Measurements from ENCODE around the gene SLC16A3.

Gene SLC16A3

DNA sequence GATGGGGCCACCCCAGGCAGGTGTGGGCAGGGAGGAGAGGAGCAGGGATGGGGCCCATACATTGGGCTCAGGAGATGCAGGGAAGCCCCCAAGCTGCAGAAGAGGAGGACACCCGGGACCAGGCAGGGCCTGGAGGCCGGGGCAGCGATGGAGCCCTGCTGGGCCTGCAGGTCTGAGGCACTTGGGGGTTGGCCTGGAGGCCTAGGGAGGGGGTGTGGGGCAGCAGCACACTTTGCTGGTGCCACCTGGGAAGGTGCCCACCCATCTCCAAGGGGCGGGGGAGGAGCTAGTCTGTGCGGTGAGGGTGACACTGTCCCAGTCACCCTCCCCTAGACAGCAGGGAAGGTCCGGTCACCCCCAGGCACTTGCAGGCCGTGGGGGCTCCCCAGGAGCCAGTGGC, 9.8 kb upstream of the SLC16A3 start:
- TF ChIP-seq, protein P1, sequence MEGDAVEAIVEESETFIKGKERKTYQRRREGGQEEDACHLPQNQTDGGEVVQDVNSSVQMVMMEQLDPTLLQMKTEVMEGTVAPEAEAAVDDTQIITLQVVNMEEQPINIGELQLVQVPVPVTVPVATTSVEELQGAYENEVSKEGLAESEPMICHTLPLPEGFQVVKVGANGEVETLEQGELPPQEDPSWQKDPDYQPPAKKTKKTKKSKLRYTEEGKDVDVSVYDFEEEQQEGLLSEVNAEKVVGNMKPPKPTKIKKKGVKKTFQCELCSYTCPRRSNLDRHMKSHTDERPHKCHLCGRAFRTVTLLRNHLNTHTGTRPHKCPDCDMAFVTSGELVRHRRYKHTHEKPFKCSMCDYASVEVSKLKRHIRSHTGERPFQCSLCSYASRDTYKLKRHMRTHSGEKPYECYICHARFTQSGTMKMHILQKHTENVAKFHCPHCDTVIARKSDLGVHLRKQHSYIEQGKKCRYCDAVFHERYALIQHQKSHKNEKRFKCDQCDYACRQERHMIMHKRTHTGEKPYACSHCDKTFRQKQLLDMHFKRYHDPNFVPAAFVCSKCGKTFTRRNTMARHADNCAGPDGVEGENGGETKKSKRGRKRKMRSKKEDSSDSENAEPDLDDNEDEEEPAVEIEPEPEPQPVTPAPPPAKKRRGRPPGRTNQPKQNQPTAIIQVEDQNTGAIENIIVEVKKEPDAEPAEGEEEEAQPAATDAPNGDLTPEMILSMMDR (IDR thresholded peaks at IDR 0.05; ENCODE audit: insufficient read depth, low read depth, low read length, missing control alignments), result no peak
- H3K4me3 ChIP-seq (ENCODE audit: low read depth, low read length), result no peak overlapping the region
- no peak for DNase-seq (ENCODE audit: low read depth)

DNA sequence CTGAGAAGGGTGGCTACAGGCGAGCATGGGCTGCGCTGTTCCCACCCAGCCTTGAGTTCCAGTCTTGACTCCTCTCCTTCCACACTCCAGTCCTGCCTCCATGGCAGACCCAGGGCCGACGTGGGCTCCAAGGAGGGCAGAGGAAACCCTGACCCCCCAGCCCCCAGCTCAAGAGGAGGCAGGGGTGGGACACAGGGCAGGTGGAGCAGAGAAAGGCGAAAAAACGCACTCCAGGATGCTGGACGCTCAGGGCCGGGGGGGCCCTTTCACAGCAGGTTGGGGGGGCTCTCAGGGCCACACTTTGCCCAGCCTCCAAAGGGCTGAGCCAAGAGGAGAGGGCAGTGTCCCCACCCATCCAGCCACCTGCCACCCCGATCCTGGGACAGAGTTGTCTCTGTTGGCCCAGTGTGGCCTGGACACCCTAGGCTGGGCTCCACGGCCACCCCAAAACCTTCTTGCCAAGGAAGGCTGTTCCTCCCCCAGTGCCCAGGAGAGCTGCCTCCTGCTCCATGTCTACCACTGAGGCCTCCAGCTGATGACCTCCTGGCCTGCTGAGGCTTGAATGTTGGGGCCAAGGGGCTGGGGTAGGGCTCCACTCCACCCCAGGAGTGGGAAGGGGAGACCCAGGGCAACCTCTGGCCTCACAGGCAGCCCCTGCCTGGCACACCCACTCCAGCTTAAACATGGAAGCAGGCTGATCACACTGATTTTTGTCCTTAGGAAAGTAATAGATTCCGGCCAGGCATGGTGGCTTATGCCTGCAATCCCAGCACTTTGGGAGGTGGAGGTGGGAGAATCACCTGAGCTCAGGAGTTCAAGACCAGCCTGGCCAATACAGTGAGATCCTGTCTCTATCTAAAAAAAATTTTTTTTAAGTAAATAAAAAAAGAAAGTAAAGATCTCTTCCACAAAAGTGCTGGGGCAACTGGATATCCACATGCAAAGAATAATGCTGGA, 8.8 kb upstream of the SLC16A3 start:
- TF ChIP-seq, protein P1 (IDR thresholded peaks at IDR 0.05; ENCODE audit: insufficient read depth, low read depth, low read length, missing control alignments), result no peak
- DNase-seq (ENCODE audit: low read depth), result no peak
- no peak overlapping the region for H3K4me3 ChIP-seq (ENCODE audit: low read depth, low read length)

DNA sequence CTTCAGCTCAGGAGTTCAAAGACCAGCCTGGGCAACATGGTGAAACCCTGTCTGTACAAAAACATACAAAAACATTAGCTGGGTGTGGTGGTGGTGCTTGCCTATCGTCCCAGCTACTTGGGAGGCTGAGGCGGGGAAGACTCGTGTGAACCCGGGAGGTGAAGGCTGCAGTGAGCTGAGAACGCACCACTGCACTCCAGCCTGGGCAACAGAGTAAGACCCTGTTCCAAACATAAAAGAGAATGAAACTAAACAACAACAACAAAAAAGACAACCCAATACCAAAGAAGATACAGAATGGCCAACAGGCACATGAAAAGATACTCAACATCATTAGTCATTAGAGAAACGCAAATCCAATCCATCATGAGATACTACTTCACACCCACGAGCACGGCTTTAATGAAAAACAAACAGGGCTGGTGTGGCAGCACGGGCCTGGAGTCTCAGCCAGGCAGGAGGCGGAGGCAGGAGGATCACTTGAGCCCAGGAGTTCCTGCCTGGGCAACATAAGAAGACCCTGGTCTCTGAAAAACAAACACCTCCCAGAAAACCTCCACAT, 7.4 kb upstream of the SLC16A3 start:
- TF ChIP-seq, protein P1 (IDR thresholded peaks at IDR 0.05; ENCODE audit: insufficient read depth, low read depth, low read length, missing control alignments), result no peak
- DNase-seq (ENCODE audit: low read depth), result no peak
- H3K4me3 ChIP-seq (ENCODE audit: low read depth, low read length), result no peak overlapping the region

DNA sequence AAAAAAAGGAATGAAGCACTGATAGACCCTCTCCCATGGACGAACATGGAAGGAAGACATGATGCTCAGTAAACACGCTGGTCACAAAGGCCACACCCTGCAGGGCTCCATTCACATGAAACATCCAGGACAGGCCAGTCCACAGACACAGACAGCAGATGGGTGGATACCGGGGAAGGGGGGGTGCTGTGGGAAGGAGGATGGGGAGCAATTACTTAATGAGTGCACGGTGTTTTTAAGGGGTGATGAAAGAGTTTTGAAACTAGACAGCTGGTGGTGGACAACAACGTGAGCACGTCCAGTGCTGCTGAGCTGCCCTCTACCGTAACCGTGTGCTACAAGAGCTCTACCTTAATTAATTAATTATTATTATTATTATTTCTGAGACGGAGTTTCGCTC, 6.0 kb upstream of the SLC16A3 start:
- no peak for DNase-seq (ENCODE audit: low read depth)
- no peak overlapping the region for H3K4me3 ChIP-seq (ENCODE audit: low read depth, low read length)
- TF ChIP-seq, protein P1 (IDR thresholded peaks at IDR 0.05; ENCODE audit: insufficient read depth, low read depth, low read length, missing control alignments), result no peak

DNA sequence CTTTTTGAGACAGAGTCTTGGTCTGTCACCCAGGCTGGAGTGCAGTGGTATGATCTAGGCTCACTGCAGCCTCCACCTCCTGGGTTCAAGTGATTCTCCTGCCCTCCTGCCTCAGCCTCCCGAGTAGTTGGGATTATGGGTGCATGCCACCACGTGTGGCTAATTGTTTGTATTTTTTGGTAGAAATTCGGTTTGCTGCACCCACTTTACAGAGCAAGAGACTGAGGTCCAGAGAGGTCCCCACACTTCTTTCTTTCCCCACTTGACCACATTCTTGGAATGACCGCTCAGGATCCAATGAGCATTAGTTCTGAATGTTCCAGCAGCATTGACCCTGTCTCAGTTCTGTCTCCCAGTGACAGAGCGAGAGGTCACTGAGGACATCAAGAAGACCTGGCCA, 5.3 kb upstream of the SLC16A3 start:
- DNase-seq (ENCODE audit: low read depth), result no peak
- H3K4me3 ChIP-seq (ENCODE audit: low read depth, low read length), result no peak overlapping the region
- TF ChIP-seq, protein P1 (IDR thresholded peaks at IDR 0.05; ENCODE audit: insufficient read depth, low read depth, low read length, missing control alignments), result no peak

DNA sequence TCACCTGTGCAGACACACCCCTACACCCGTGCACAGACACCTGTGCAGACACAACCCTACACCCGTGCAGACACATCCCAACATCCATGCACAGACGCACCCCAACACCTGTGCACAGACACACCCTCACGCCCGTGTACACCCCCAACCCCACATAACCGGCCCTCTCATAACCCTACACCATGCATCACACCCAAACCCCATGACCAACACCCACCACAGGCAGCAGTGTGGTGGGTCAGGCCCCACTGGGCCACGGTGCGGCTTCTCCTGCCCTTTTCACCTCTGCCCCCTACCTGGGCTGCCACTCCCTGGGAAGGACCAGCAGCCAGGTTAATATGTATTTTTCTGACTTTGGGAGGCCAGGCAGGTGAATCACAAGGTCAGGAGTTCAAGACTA, 4.2 kb upstream of the SLC16A3 start:
- DNase-seq (ENCODE audit: low read depth), result no peak
- no peak overlapping the region for H3K4me3 ChIP-seq (ENCODE audit: low read depth, low read length)
- TF ChIP-seq, protein P1 (IDR thresholded peaks at IDR 0.05; ENCODE audit: insufficient read depth, low read depth, low read length, missing control alignments), result no peak
